Endothelial cell of umbilical vein (primary cell): Measurements from ENCODE around the gene SLC22A3.

Experiments used
- CTCF ChIP-seq, 2 donors: IDR thresholded peaks; 1 replicate in 1 of 2; 2 replicates in 1 of 2; pipeline ENCODE4 v1.5.1; 2011; ENCODE audit warnings: low read length in 2 of 2, mild to moderate bottlenecking in 2 of 2, moderate library complexity in 2 of 2, control low read depth in 1 of 2, inconsistent platforms in 1 of 2, low read depth in 1 of 2; ENCODE audit not compliant: insufficient read depth in 1 of 2; ENCODE audit errors: extremely low read depth in 1 of 2
- EZH2 ChIP-seq: IDR thresholded peaks from 2 replicates; pipeline ENCODE4 v1.6.1; 2012; ENCODE audit warnings: borderline replicate concordance, low read depth, mild to moderate bottlenecking, moderate library complexity, low read length, inconsistent platforms; ENCODE audit not compliant: severe bottlenecking
- FOS ChIP-seq: IDR thresholded peaks from 2 replicates; pipeline ENCODE4 v1.6.1; 2011; ENCODE audit warnings: mild to moderate bottlenecking, low read length, moderate library complexity, borderline replicate concordance; ENCODE audit not compliant: insufficient read depth
- GATA2 ChIP-seq: IDR thresholded peaks from 2 replicates; pipeline ENCODE4 v1.7.0; 2011; ENCODE audit warnings: low read depth, mild to moderate bottlenecking, moderate library complexity, mixed read lengths, low read length; ENCODE audit not compliant: insufficient read length, insufficient read depth
- JUN ChIP-seq: IDR thresholded peaks from 2 replicates; pipeline ENCODE4 v1.6.1; 2011; ENCODE audit warnings: borderline replicate concordance, low read depth; ENCODE audit not compliant: insufficient read length, insufficient read depth
- MAX ChIP-seq: IDR thresholded peaks from 2 replicates; pipeline ENCODE4 v1.6.1; 2011; ENCODE audit not compliant: insufficient read depth, insufficient read length
- MYC ChIP-seq: IDR thresholded peaks from one replicate; pipeline ENCODE4 v1.6.1; 2011; ENCODE audit warnings: mild to moderate bottlenecking, low read depth, low read length
- POLR2A ChIP-seq: IDR thresholded peaks from 2 replicates; pipeline ENCODE4 v1.6.1; 2012; ENCODE audit warnings: low read depth, mild to moderate bottlenecking, control low read depth, low read length
- POLR2AphosphoS5 ChIP-seq: IDR thresholded peaks from 2 replicates; pipeline ENCODE4 v1.6.1; 2012; ENCODE audit warnings: low read depth, mild to moderate bottlenecking, control low read depth, low read length, moderate library complexity; ENCODE audit not compliant: insufficient read depth

- no peak for TF ChIP-seq POLR2A
- TF ChIP-seq CTCF (IDR thresholded peaks at IDR 0.05; ENCODE audit: extremely low read depth in 1 of 2, insufficient read depth in 1 of 2, low read depth in 1 of 2, low read length in 2 of 2): no peak
- no peak for TF ChIP-seq POLR2AphosphoS5
- no peak for TF ChIP-seq EZH2
- no peak for TF ChIP-seq MAX
- no peak for TF ChIP-seq GATA2
- no peak for TF ChIP-seq JUN
- no peak for TF ChIP-seq MYC
- no peak for TF ChIP-seq FOS
Measured at GRCh38 chr6:160393891-160394653, 45.9 kb downstream of the SLC22A3 start.
